Muscle layer of duodenum (tissue), 2 donors: ENCODE measurements around the gene OR4F17.
"Not testable (repeated sequence)": the region's sequence is repeated elsewhere in the genome, so short reads cannot be mapped to it uniquely, and the experiment has no call there.

Experiments
- H3K27ac ChIP-seq: one replicate; pipeline ENCODE4 v1.7.0; 2013; ENCODE audit warnings: mild to moderate bottlenecking, low read length
- H3K27me3 ChIP-seq: one replicate; pipeline ENCODE4 v1.7.0; 2013; ENCODE audit warnings: low read depth, mild to moderate bottlenecking, control low read depth, low read length
- H3K36me3 ChIP-seq, 2 donors: one replicate each; pipeline ENCODE4 v1.7.0; 2013; ENCODE audit warnings: low read length in 2 of 2, control low read depth in 1 of 2, mild to moderate bottlenecking in 1 of 2; ENCODE audit not compliant: insufficient read depth in 2 of 2, control insufficient read depth in 1 of 2
- H3K4me1 ChIP-seq, 2 donors: one replicate each; pipeline ENCODE4 v1.7.0; 2013; ENCODE audit warnings: low read length in 2 of 2, mild to moderate bottlenecking in 2 of 2, control low read depth in 1 of 2, moderate library complexity in 1 of 2; ENCODE audit not compliant: insufficient read depth in 2 of 2, control insufficient read depth in 1 of 2
- H3K4me3 ChIP-seq, 2 donors: one replicate each; pipeline ENCODE4 v1.7.0; 2013; ENCODE audit warnings: low read length in 2 of 2, low read depth in 1 of 2, mild to moderate bottlenecking in 1 of 2
- H3K9me3 ChIP-seq, 2 donors: one replicate each; pipeline ENCODE4 v1.7.0; 2013; ENCODE audit warnings: low read length in 2 of 2, control low read depth in 1 of 2, mild to moderate bottlenecking in 1 of 2; ENCODE audit not compliant: control insufficient read depth in 1 of 2
- donor health status: healthy.

OR4F17 gene

GRCh38 chr19:106804-107203 lies at the start of gene OR4F17:
TSS of gene OR4F17 (plus strand) at chr19:107104. CDS start at chr19:110679, 3,575 bp downstream.
- H3K4me3 ChIP-seq, H3K9me3 ChIP-seq, H3K27ac ChIP-seq, H3K27me3 ChIP-seq, H3K36me3 ChIP-seq, H3K4me1 ChIP-seq: not testable (repeated sequence)

- H3K27me3 ChIP-seq, H3K36me3 ChIP-seq, H3K4me3 ChIP-seq, H3K27ac ChIP-seq, H3K9me3 ChIP-seq, H3K4me1 ChIP-seq: not testable (repeated sequence)
These were observed 36.1 kb upstream of the OR4F17 start for GRCh38 chr19:70793-71192.

GRCh38 chr19:82864-83263 lies 24.0 kb upstream of the OR4F17 start:
- not testable (repeated sequence) for H3K9me3 ChIP-seq

GRCh38 chr19:83626-84025 lies 23.3 kb upstream of the OR4F17 start:
- not testable (repeated sequence) for H3K27me3 ChIP-seq

More at GRCh38 chr19:82864-83263, 24.0 kb upstream of the OR4F17 start:
- H3K27ac ChIP-seq, H3K36me3 ChIP-seq, H3K27me3 ChIP-seq, H3K4me3 ChIP-seq, H3K4me1 ChIP-seq: not testable (repeated sequence)

GRCh38 chr19:90678-91077 lies 16.2 kb upstream of the OR4F17 start:
- not testable (repeated sequence) for H3K27ac ChIP-seq, H3K4me3 ChIP-seq, H3K27me3 ChIP-seq, H3K4me1 ChIP-seq, H3K9me3 ChIP-seq, H3K36me3 ChIP-seq

More at GRCh38 chr19:83626-84025, 23.3 kb upstream of the OR4F17 start:
- not testable (repeated sequence) for H3K4me1 ChIP-seq, H3K27ac ChIP-seq, H3K4me3 ChIP-seq, H3K9me3 ChIP-seq, H3K36me3 ChIP-seq

GRCh38 chr19:94794-95193 lies 12.1 kb upstream of the OR4F17 start:
- not testable (repeated sequence) for H3K27ac ChIP-seq, H3K27me3 ChIP-seq, H3K4me3 ChIP-seq, H3K9me3 ChIP-seq, H3K4me1 ChIP-seq, H3K36me3 ChIP-seq

GRCh38 chr19:97647-98046 lies 9.3 kb upstream of the OR4F17 start:
- not testable (repeated sequence) for H3K27me3 ChIP-seq, H3K27ac ChIP-seq, H3K36me3 ChIP-seq, H3K4me1 ChIP-seq, H3K9me3 ChIP-seq, H3K4me3 ChIP-seq

GRCh38 chr19:120443-121140 lies 13.7 kb downstream of the OR4F17 start:
- not testable (repeated sequence) for H3K36me3 ChIP-seq, H3K9me3 ChIP-seq, H3K27ac ChIP-seq, H3K27me3 ChIP-seq, H3K4me3 ChIP-seq, H3K4me1 ChIP-seq
